HEK293T (cell line): ENCODE measurements around the gene RAB23.

ENCODE experiments used
- ARNT ChIP-seq: fragments of 450-650 bp; IDR thresholded peaks from 2 replicates; pipeline ENCODE4 v1.6.1; 2017; ENCODE audit warnings: mild to moderate bottlenecking
- BHLHE40 ChIP-seq: fragments of 450-650 bp; IDR thresholded peaks from 2 replicates; pipeline ENCODE4 v1.6.1; 2016; ENCODE audit warnings: mild to moderate bottlenecking, moderate library complexity, borderline replicate concordance
- ELF4 ChIP-seq: fragments of 450-650 bp; IDR thresholded peaks from 2 replicates; pipeline ENCODE4 v1.6.1; 2017; ENCODE audit warnings: antibody characterized with exemption
- FOXA1 ChIP-seq: fragments of 450-650 bp; IDR thresholded peaks from 2 replicates; pipeline ENCODE4 v1.6.1; 2016; ENCODE audit warnings: mild to moderate bottlenecking
- FOXK2 ChIP-seq: fragments of 450-650 bp; IDR thresholded peaks from 2 replicates; pipeline ENCODE4 v1.6.1; 2016; ENCODE audit warnings: mild to moderate bottlenecking
- FOXM1 ChIP-seq: fragments of 450-650 bp; IDR thresholded peaks from 2 replicates; pipeline ENCODE4 v1.6.1; 2017; ENCODE audit warnings: mild to moderate bottlenecking, borderline replicate concordance
- HDGF ChIP-seq: fragments of 450-650 bp; IDR thresholded peaks from 2 replicates; pipeline ENCODE4 v1.6.1; 2017; ENCODE audit warnings: antibody characterized with exemption, borderline replicate concordance
- LEF1 ChIP-seq: fragments of 450-650 bp; IDR thresholded peaks from 2 replicates; pipeline ENCODE4 v1.6.1; 2017; ENCODE audit warnings: mild to moderate bottlenecking, borderline replicate concordance
- NFRKB ChIP-seq: fragments of 450-650 bp; IDR thresholded peaks from 2 replicates; pipeline ENCODE4 v1.6.1; 2016; ENCODE audit warnings: mild to moderate bottlenecking, moderate library complexity
- SP1 ChIP-seq: fragments of 450-650 bp; IDR thresholded peaks from 2 replicates; pipeline ENCODE4 v1.6.1; 2017
- SUZ12 ChIP-seq: fragments of 450-650 bp; IDR thresholded peaks from 2 replicates; pipeline ENCODE4 v1.6.1; 2016; ENCODE audit warnings: mild to moderate bottlenecking
- TARDBP ChIP-seq: fragments of 450-650 bp; IDR thresholded peaks from 2 replicates; pipeline ENCODE4 v1.6.1; 2016
- ZNF384 ChIP-seq: fragments of 450-650 bp; IDR thresholded peaks from 2 replicates; pipeline ENCODE4 v1.6.1; 2016
- TF ChIP-seq, protein P1 (sequence below): fragments of 450-650 bp; IDR thresholded peaks from 2 replicates; pipeline ENCODE4 v1.6.1; 2016

DNA sequence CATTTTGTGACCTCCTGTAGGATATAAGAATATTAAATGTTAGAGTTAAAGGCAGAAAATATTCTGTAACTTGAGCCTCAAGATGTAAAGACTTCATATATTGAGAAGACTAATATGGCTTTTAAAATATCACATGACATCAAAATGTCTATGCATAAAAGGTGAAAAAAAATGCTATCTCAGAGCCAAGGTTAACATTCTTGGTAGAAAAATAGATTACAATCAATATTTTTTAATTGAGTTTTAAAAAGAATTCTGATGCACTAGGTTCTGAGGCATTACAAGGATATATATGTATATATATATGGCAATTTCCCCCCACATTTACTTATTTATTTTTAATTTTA is 46.2 kb upstream of the RAB23 start:
- TF ChIP-seq SP1 (no peak), TARDBP (no peak), FOXA1 (no peak), BHLHE40 (no peak), FOXM1 (no peak), ARNT (no peak), ELF4 (no peak), FOXK2 (no peak), ZNF384 (no peak), SUZ12 (no peak), LEF1 (no peak), HDGF (no peak), NFRKB (no peak)
- TF ChIP-seq, protein P1, sequence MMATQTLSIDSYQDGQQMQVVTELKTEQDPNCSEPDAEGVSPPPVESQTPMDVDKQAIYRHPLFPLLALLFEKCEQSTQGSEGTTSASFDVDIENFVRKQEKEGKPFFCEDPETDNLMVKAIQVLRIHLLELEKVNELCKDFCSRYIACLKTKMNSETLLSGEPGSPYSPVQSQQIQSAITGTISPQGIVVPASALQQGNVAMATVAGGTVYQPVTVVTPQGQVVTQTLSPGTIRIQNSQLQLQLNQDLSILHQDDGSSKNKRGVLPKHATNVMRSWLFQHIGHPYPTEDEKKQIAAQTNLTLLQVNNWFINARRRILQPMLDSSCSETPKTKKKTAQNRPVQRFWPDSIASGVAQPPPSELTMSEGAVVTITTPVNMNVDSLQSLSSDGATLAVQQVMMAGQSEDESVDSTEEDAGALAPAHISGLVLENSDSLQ: no peak
